ENCODE data around the gene DOCK4. TPM values are rescaled to one million over a fixed set of nuclear protein-coding genes. Genes with fewer than 3 reads are reported as not detected.

The DOCK4 gene
- total RNA-seq, 1 experiment from 2014 or later, result 20.4 TPM

- no peak for TF ChIP-seq ZNF281 (CRISPR knock-in tag; IDR thresholded peaks at IDR 0.05)
- TF ChIP-seq ZBTB43 (CRISPR knock-in tag; IDR thresholded peaks at IDR 0.05), result no peak
- TF ChIP-seq HMGXB4 (CRISPR knock-in tag; IDR thresholded peaks at IDR 0.05), result no peak
- TF ChIP-seq NFE2L1 (CRISPR knock-in tag; IDR thresholded peaks at IDR 0.05), result no peak
- TF ChIP-seq ATF6 (CRISPR knock-in tag; IDR thresholded peaks at IDR 0.05), result no peak
- no peak for TF ChIP-seq STAT6 (CRISPR knock-in tag; conservative IDR thresholded peaks at IDR 0.05; ENCODE audit: low read depth)
- TF ChIP-seq ZNF512 (CRISPR knock-in tag; IDR thresholded peaks at IDR 0.05; ENCODE audit: borderline replicate concordance), result no peak
- no peak for TF ChIP-seq ZNF423 (CRISPR knock-in tag; IDR thresholded peaks at IDR 0.05)
- no peak for TF ChIP-seq AFF4 (CRISPR knock-in tag; IDR thresholded peaks at IDR 0.05; ENCODE audit: borderline replicate concordance)
- TF ChIP-seq ZBTB21 (CRISPR knock-in tag; IDR thresholded peaks at IDR 0.05; ENCODE audit: borderline replicate concordance), result no peak
- no peak for TF ChIP-seq E2F1 (CRISPR knock-in tag; IDR thresholded peaks at IDR 0.05)
- no peak for TF ChIP-seq ZNF425 (CRISPR knock-in tag; conservative IDR thresholded peaks at IDR 0.05)
These were observed 43.3 kb downstream of the DOCK4 start (continued) for GRCh38 chr7:112162784-112163506.
